SK-N-DZ (cell line): ENCODE data around the gene ADGRD1.

Source experiments
- DNase-seq: peaks from one replicate; pipeline ENCODE4 v3.0.0-alpha.2; 2015; ENCODE audit warnings: low spot score

Gene ADGRD1

GRCh38 chr12:131024721-131025120, 71.0 kb downstream of the ADGRD1 start:
- DNase-seq = no peak

DNA sequence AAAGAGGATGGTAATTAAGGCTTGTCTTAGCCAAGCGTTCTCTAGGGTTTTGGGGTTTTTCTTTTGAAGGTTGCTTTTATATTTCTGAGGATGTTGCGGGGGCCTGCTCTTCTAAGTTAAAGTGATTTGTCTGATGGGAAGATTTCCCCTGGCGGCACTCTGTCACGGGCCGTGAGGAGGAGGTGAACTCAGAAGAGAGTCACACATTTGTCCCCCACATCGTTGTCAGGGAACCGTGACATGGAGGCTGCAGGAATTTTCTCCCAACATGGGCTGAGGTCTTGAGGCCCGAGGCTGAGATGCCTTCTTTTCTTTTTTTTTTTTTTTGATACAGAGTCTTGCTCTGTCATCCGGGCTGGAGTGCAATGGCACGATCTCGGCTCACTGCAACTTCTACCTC, 71.5 kb downstream of the ADGRD1 start:
- DNase-seq = no peak

DNA sequence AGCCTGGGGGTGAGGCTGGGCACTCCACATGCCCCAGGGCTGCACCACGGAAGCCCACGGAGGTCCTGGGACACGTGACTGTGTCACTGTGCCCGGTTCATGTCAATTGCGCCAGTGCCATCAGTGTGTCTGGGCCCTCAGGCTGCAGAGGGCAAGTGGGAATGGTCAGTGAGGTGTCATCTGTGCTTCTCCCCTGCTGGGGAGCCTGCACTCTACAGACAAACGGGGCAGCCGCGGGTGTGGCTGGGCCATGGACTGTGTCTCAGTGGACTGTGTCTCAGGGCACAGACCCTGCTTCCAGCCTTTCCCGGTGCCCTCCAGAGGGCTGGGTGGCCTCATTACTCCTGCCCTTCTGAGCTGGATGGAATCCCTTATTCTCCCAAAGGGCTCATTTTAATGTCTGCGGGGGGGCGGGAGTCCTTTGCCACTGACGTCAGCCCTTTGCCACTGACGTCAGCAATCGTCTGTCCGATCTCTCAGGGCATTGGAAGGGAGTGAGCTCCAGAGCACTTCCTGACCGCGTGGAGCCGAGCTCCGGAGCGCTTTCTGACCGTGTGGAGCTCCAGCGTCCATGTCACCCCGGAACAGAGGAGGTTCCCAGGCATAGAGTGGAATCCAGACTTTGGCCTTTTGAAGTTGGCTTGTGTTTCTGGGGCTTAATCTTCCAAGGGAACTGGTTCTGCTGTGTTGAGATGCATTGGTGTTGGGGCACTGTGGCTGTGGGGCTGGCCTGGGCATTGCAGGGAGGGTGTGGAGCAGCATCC, 72.4 kb downstream of the ADGRD1 start:
- no peak for DNase-seq

GRCh38 chr12:131026754-131027153, 73.0 kb downstream of the ADGRD1 start:
- no peak for DNase-seq

DNA sequence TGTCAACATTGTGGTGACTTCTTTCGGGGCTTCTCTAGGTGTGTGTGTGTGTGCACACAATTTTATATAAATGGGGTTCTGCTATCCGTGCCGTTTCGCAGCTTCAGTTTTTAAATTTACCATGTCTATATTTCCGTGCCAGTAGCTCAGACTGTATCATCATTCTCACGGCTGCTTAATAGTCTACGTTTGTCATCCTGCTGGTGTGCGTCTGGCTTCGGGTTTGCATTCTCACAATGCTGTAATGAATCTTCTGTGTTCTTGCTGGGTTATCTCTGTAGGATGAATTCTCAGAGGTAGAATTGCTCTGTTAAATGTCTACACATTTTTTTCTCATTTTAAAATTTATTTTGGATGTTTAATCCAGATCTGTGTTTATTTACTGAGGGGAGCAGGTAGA, 73.6 kb downstream of the ADGRD1 start:
- no peak for DNase-seq

DNA sequence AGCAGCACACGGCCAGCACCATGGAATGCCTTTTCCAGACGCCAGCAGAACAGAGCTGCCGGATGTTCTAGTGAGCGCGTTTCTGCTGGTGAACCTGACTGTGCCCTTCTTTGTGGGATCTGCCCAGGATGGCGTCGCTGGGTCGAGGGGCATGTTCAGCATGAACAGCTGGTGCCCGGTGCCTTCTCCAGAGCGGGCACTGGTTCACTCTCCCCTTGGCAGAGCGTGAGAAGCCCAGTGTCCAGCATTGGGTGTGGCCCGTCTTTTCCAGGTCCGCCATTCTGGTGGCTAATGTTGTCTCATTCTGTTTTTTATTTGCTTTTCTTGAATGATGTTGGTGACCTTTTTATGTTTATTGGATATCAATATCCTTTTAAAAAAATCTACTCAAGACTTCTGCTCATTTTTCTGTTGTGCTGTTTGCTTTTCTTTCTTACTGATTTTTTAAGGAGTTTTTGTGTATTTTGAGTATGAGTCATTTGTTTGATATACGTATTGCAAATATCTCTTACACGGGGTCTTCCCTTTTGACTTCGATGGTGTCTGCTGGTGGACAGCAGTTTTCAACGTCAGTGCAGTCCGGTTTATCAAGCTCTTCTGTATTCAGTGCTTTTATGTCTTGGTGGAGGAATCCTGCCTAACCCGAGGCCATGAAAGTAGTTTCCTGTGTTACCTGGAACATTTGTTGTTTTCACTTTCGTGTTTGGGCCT, 74.3 kb downstream of the ADGRD1 start:
- DNase-seq = no peak

GRCh38 chr12:131028587-131029338, 75.1 kb downstream of the ADGRD1 start:
- no peak for DNase-seq

- no peak for DNase-seq
Measured at GRCh38 chr12:131030472-131031328, 77.0 kb downstream of the ADGRD1 start.

DNA sequence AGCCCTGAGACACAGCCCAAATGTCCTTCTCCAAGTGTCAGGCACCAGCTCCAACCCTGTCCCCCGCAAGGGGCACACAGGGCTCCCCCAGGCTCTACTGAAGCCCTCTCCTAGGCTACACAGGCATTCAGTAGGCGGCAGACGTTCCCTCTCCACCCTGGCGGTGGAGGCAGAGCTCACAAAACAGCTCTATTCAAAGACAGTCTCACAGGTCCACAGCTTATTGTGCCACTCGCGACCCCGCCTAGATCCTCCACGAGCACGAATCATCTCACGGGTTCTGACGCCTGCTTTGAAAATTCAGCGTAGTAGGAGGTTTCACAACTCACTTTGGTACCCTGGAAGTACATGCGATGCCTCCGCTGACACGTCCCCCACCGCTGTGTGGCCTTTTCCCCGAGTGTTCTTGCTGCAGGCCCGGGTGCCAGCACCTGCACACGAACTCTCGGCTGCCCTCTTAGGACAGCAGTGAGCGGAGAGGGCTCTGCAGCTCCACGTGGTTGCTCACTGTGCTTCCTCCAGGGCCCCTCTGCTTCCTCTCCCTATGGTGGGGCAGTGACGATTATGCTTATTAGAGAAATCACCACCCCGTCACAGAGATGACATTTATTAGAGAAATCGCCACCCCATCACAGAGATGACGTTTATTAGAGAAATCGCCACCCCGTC, 78.5 kb downstream of the ADGRD1 start:
- DNase-seq = no peak

DNA sequence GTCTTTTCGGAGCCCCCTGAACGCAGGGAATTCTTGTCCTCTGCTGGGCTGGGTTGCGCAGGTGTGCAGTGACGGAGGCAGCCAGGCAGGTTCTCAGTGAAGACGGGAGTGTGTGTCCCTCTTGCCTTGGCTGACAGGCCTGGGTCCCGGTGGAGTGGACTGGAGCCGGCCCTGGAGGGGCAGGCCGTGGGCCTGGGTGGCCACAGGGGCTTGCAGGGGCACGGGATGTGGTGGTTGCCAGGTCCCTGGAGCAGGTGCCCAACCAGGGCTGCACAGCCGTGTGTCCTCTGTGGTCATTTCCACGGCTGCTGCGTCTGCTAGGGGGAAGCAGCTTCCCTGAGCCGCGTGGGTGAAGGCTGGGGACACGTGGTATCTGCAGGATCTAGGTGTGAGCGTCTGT, 79.8 kb downstream of the ADGRD1 start:
- no peak for DNase-seq

GRCh38 chr12:131033886-131034482, 80.3 kb downstream of the ADGRD1 start:
- DNase-seq = no peak

DNA sequence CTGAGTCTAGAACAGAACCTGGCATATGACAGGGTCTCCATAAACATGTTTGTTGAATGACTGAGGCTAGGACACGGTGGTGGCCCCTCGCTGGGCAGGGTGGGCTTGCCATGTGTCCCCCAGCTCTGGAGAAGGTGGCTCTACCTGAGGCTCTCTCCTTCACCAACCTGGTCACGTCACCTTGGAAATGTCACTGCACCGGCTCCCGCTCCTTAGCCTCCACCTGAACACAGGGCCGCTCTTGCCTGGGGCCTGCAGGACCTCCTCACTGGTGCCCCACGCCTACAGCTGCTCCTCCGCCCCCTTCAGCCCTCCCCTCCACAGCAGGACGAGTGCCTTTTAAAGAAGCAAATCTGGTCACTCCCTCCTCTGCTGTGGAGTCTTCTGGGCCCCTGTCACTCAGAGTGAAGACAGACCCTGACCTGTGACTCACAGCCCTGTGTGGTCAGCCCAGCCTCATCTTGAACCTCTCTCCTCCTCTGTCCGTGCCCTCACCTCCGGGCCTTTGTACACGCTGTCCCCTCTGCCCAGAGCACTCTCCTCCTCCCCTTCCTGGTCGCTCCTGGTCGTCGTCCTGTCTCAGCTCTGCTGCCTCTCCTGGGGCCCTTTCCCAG, 81.0 kb downstream of the ADGRD1 start:
- no peak for DNase-seq

DNA sequence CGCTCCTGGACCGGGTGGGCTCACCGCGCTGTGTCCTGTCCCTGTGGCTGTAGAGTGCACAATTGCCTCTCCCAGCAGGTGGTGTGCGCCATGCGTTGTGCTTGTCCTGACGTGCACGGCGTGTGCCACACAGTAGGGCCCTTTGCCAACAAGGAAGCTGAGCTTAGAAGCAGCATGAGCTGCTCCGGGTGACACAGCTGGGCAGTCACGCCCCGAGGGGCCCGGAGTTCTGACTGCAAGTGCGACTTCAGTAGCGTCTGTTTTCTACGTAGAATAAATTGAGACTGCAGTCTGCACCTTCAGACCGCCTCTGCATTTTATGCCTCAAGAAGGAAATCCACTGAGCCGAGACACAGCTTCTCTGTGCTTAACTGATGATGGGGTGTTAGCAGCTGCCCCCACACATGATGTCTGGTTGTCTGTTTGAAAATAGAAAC, 81.6 kb downstream of the ADGRD1 start:
- peak; percentile 69 for DNase-seq

DNA sequence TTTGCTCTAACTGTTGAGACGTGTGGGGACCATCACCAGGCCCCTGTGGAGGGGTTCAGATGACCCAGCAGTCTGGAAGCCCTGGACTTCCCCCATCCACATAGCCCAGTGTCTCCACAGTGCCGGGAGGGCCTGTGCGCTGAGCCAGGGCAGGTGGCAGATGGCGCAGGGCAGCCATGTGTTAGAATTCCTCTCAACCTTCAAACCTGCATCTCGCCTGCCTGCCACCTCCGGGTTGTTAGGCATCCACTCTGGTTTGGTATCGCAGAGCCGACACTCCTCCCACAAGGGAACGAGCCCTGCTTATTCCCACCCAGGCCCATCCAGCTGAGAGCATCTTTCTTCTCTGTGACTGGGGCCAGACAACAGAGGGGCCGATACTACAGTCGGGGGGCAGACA, 84.5 kb downstream of the ADGRD1 start:
- DNase-seq = no peak

GRCh38 chr12:131038961-131039950, 85.5 kb downstream of the ADGRD1 start:
- no peak for DNase-seq

DNA sequence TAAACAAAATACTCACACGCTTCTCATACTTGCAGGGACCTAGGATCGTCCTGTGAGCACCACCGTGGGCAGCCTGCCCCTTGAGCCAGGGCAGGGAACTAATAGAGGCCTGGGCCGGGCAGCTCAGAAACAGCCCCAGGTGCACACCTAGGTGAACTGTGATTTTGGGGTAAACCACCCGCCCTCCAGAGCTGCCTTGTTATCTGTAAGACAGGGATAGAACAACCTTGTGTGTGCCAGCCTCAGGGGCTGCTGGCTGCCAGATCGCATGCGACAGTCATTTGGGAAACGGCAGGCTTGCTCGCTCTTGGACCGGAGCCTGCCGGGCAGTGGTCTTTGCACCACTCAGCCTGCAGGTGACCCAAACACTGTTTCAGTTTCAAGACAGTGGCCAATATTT, 86.8 kb downstream of the ADGRD1 start:
- no peak for DNase-seq

GRCh38 chr12:131041216-131041967, 87.7 kb downstream of the ADGRD1 start:
- DNase-seq = no peak
